ENCODE results near the gene MFRP.

Gene MFRP

DNA sequence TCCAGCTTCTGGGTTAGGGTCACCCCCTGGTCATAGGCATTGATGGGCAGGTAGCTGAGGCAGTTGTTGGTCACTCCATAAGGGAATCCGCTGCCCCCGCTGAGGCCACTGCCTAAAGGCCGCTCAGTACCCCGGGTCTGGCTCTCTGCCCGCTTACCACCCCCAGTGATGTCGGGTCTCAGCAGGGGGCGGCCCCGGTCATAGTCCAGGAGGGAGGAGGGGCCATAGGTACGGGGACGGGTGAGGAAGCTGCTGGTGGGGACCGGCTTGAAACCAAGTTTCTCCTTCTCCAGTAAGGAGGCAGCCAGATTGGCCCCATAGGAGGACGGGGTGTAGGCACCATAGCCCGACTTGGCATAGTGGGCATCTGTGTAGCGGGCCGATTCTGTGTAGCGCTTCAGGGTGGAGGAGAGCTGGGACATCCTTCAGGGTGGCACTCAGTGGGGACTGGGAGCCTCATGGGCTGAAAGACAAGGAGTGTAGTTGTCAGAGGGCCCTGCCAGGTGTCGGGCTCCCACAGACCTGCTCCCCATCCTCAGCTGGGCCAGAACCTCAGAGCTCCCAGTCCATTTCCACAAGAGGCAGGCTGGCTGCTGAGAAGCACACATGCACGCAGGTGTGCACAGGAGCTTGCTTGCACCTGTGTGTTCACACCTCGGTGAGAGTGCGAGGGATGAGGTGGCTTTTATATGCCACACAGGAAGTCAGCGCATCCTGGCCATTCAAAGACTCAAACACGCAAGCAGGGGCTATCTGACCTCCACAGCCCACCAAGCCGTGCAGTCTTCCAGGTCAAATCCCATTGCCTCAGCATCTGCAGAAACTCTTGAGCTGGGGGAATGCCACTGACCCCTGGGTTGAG, 26.8 kb upstream of the MFRP start:
- DNase-seq (ENCODE audit: low read depth in 2 of 3, low spot score in 2 of 3), result no peak

DNA sequence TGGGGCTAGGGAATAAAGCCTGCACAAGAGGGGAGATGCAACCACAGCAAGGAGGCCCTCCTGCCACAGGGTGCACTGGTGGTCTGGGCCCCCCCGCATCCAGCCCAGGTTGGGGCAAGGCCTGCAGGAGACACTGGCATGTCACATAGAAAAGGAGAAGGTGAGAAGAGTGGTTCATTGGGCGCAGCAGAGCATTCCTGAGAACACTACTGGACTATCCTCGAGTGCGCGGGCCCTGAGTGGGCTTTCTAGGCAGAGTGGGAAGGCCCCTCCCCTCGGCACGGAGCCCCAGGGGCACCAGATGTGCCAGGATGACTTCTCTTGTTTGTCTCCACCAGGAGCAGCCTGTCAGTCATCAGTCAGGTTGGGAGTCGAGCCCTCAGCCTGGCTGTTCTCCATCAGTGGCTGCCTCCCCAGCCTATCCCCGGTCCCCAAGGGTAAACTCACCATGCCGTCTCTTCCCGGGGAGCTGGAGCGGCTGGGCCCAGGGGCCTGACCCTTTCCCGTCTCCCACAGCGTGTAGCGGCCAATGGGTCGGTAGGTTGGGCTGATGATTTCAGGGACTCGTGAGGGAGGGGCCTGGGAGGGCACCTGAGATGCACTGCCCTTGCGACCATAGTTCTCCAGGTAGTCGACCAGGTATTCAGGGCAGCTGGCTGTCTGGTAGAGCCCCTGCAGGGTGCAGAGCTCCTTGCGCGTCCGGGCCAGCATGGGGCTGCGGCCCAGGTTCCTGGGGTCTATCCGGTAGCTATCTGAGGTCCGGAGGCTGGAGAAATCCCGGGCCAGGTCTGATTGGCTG, 26.0 kb upstream of the MFRP start:
- no peak for DNase-seq (ENCODE audit: low read depth in 2 of 3, low spot score in 2 of 3)

DNA sequence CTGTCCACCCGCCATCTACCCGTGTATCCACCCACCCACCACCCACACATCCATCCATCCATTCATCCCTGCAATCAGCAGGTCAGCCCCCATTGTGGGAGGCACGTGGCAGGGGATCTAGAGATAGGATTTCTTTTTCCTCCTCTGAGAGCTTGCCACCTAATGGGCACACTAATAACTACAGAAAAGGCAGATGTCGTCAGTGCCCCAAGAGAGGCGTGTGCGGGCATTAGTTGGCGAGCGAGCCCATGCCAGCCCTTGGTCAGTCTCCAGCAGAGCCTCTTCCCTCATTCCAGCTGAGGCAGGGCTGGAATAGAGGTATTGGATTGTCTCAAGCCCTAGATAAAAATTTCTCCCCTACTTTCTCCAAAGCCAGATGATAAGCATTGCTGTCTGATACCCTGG, 25.3 kb upstream of the MFRP start:
- no peak for DNase-seq (ENCODE audit: low read depth in 2 of 3, low spot score in 2 of 3)

DNA sequence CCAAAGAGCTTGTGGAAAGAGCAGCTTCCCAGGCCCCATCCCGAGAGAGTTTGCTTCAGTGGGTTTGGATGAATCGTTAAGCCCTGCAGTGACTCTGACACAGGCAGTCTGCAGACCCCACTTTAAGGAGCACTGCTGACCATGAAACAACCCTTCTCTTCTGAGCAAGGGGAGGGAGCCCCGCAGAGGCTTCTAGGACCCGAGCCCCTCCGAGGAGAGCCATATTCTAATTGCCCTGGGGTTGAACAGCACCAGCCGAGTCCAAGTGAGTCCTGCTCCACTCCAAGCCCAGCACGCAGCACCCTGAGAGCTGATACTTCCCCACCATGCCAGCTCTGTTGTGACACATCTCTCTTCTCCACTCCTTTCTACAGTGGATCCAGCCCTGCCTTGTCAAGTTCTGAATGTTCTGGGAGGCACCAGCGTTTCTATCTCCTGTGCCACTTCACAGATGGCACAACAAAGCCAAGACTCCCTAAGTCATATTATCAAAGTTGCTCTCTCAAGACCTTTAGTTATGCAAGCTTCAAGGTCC, 24.6 kb upstream of the MFRP start:
- no peak for DNase-seq (ENCODE audit: low read depth in 2 of 3, low spot score in 2 of 3)

DNA sequence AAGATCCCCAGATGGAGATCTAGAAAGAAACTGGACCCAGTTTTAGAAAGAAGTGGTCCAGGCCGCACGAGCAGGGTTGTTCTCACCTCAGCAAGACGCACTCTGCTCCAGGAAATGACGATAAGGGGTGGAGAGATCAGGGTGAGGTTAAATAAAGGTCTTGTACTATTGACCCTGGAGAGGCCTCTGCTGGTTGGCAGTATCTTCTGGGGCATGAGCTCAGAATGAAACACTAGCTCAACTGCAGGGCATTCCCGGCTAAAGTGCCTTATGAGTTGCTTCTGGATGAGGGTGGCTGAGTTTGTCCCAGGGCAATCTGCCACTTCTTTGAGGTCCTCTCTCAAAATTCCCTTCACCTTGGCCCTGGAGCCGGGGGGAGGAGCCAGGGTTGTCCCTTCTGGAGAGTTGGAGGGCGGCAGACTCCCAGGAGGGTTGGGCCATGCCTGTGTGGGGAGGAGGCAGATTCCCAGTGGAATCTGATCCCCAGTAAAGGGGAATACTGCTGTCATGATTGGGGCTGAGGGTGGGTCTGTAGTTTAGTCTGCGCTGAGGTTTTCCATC, 24.1 kb upstream of the MFRP start:
- no peak for DNase-seq (ENCODE audit: low read depth in 2 of 3, low spot score in 2 of 3)

DNA sequence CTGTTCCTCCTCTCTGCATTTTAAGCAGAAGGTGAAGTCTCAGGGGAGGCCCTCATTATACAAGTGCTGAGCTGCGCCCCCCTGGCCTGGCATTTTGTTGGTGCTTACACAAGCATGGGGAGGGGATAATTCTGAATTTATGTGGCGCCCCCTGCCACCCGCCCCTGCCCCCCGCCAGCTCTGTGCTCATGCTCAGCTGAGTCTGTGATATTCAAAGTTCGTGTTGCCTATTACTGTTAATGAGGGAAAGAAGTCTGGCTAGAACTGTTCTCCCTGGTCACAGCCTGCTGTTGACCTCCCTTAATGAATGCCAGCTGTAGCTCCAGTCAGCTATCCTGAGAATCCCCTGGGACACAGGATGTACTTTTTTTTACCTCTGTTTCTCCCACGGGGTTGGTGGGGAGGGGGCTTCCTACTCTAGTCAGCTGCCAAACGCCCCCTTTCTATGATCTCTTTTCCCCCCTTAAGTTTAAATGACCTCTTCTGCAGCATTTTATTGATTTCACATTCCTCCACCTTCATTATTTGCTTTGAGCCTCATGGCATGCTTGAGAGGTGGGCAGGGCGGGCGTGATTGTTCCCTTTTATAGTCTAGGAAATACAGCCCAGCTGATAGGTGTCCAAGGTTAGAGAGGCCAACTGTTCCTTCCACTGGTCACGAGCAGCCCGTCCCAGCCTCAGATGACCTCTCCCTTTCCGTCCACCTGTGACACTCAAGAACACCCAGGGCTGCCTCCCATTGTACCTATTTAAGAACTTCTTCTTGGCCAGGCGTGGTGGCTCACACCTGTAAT, 22.8 kb upstream of the MFRP start:
- DNase-seq (ENCODE audit: low read depth in 2 of 3, low spot score in 2 of 3), result no peak

DNA sequence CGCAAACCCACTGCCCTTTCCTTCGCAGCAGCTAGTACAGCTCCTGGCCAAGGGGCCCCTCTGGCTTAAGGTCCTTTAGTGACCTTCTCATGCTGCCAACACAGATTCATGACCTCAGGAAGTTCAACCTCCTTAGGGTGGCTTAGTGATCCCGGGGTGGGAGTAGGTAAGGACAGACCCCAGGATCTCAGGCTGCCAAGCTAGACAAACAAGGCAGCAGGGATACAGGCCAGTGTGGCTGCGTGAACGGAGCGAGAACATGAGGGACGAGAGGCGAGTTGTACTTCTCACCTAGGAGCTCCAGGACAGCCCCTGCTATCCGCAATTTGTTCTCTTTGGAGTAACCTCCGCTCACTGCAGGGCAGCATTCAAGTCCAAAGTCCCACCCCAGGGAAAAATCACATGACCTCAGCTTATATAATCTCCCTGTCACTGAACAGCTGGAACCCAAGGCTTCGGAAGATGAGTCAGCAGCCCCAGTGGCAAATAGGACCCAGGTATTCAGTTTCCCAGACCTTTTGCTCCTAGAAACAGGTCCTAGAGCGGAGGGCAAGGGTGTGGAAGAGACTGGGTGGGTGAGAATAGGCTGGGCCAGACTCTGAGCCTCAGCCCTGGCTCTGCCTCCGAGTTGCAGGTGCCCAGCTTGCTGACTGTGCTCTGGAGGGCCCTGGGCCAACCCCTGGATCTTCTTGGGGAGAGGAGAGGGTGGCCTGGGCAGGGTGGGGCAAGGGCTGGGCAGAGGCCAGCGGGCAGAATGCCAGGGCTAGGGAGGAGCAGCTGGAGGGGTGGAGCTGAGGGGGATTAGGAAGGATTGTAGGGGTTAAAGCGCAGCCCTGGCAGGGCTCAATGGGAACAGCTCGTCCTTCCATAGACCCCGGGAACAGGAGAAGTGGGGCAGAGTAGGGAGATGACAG, 21.9 kb upstream of the MFRP start:
- no peak for DNase-seq (ENCODE audit: low read depth in 2 of 3, low spot score in 2 of 3)

DNA sequence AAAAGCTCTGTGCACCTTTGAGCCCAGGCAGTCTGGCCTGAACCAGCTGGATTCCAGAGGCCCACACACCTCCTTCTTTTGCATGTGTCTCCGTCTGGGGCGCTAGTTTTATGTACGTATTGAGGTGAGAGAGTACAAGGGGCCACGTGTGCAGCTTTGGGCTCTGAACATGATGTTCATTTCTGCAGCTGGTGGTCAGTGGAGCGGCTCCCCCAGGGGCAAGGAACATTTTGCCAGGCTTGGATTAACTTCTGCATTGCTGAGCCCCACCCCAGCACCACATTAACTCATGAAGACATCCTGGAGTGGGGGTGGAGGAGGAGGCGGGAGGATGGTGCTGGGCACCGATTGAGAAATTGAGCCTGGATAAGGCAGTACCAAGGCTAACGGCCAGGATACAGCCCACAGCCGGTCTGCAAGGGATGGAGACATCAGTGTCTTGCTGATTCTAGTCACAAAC, 21.2 kb upstream of the MFRP start:
- no peak for DNase-seq (ENCODE audit: low read depth in 2 of 3, low spot score in 2 of 3)

DNA sequence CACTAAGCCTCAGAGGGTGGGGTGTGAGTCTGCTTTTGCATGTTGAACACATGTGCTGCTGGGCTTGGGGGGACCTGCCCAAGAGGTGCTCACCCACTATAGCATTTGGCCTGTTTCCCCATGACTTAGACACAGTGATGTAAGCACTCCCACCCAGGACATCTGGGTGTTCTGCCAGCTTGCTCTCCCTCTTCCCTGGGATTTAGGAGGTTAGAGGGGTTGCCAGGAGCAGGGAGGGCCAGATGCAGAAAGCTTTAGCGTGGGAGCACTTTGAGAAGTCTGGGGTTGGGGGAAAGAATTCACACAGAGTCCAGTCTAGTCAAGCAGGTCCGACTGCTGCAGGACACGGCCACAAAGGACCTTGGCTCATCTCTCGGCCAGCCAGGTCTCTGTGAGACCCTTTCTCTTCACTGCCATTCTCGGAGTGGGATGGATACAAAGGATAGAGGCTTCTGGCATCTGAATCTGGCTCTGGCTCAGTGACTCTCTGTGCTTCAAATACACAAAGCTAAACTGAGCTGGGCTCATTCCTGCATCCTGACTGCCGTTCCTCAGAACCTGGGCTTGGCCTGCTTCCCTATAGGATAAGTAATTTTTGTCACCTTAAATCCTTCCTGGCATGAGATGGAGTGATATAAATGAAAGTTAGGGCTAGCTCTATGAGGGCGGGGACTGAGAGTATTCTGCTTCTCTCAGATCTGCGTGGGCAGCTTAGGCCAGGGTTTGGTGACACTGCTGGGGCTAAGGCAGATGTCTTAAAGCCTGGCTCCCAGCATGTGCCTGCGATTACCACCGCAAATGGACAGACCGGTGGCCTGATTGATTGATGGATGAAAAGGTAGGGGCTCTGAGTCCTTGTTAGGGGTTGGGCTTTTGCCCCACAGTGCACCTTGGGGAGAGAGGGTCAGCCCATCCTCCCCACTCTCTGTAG, 20.4 kb upstream of the MFRP start:
- DNase-seq (ENCODE audit: low read depth in 2 of 3, low spot score in 2 of 3), result no peak

DNA sequence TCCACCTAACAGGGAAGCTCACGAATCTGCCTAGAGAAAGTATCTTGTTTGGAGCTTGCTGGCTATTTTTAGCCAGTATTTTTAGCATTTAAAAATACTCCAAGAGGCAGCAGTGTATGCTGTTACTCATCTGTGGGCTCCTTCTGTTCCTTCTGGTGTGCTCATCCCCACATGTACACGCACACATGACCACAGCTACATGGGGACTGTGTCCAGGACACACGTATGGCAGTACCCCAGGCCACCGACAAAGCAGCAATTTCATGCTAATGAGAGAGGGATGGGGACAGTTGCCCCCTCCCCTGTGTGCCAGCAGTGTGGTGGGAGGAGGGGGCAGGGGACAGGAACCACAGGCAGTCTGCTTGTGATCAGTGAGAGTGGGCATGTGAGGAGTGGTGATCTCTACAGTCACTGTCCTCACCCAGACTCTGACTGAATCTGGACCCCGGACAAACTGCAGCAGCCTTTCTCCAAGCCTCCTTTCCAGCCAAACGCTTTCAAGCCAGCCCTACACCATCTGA, 18.6 kb upstream of the MFRP start:
- no peak for DNase-seq (ENCODE audit: low read depth in 2 of 3, low spot score in 2 of 3)

DNA sequence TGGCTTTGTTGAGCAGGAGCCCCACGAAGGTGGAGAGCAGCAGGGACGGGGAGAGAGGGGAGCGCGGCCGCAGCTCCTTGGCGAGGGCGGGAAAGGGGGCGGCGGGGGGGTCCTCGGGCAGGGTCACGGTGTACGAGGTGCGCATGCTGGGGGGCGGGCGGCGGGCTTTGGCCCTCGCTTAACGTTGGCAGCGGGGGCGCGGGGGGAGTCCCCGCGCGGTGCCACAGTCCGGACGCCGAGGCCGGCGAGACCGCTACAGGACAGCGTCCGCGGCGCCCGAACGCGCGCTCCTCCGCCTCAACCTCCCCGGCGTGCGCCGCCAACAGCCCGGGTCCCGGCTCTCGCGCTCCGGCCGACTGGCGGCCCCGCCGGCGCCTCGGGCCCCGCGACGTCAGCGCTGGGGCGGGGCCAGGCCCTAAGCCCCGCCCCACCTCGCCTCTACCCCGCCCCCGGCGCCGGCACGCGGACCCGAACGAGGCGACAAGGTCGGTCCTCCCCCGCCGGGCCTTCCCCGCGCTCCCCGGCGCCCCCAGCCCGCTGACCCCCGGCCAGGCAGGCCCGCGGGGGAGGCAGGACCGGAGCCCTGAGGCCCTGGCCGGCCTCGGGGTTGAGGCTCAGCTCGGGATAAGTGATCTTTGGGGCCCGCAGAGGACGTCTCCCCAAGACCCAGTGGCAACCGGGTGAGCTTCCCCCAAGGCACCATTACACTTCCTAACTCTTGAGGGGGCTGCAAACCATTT, 17.5 kb upstream of the MFRP start:
- DNase-seq (ENCODE audit: low read depth in 2 of 3, low spot score in 2 of 3), result peak in 1 of 3 experiments; percentile 22

DNA sequence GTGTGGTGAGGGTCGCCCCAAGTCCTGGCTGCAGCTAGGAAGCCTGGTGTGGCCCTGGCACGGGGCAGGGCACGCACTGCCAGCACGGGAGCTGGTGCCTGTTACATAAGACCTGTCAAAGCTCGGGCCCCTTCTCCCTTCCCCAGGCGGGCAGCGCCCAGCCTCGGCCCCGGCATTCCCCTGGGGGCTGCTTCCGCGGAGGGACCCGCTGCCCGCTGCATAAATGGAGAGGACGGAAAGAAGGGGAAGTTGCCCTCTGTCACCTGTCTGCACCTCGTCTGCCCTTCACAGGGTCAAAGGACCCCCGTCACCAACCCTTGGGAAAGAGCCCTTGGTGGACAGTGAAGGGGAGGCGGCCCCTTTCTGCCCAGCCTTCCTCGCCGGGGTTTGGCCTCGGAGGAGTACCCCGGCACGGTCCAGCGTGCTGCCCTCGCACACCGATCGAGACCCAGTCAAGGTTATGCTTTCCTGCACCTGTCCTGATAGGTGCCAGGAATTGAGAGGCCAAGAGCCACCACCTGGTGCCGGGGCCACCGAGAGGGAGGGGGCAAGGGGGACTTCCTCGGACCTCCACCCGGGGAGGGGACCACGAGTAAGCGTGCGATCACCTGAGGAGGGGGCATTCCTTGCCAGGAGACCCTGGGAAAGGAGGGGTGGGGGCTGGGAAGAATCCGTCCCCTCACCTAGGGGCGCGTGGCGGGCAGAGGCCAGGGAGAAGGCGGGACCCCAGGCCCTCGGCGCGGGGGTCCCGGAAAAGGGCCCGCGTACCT, 16.8 kb upstream of the MFRP start:
- no peak for DNase-seq (ENCODE audit: low read depth in 2 of 3, low spot score in 2 of 3)

DNA sequence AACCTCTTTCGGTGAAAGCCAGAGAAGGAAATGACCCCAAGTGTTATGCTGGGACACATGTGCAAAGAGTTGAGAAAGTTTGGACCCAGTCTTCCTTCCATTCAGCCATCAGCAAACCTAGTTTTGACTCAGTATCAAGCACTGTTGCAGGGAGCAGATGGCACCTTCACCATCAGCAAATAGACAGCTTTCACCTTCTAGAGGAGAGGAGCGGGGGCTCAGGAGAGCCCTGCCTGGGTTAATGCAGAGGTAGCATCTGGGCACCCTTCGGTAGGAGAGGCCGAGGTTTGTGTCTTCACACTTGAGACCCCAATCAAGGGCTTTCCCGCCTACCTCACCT, 16.2 kb upstream of the MFRP start:
- no peak for DNase-seq (ENCODE audit: low read depth in 2 of 3, low spot score in 2 of 3)

DNA sequence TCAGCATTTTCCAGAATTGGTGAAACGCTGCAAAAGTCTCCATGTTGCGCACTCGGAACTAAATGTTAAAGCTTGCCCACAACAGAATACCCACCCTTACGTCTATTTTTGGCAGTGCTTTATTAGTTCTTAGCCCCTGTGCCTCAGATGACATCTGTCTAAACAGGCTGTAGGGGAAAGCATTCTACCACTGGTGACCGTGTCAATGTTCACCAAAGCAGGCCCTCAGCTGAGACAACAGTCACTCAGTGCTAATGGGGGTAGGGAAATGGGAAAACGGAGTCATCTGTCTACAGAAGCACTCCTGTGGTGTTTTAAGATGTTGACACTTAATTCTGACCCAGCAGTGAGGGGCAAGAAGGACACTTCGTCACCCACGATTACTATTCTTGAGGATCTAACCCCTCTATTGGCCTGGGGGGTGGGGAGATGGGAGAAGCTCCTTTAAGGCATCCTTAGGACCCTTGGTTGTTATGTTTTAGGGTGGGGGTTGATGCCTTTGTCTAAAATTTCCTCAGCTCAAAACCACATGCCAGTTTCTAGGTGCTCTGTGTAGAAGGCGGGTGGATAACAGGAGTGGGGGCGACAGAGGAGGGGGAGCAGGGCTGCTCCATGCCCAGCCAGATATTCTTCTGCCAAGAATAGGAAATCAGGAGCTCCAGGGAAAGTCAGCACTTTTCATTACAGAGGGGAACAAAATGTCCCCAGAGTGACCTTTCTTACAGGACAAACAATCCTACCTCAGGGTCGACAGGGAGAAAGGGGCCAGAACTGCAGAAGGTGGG, 15.6 kb upstream of the MFRP start:
- no peak for DNase-seq (ENCODE audit: low read depth in 2 of 3, low spot score in 2 of 3)

DNA sequence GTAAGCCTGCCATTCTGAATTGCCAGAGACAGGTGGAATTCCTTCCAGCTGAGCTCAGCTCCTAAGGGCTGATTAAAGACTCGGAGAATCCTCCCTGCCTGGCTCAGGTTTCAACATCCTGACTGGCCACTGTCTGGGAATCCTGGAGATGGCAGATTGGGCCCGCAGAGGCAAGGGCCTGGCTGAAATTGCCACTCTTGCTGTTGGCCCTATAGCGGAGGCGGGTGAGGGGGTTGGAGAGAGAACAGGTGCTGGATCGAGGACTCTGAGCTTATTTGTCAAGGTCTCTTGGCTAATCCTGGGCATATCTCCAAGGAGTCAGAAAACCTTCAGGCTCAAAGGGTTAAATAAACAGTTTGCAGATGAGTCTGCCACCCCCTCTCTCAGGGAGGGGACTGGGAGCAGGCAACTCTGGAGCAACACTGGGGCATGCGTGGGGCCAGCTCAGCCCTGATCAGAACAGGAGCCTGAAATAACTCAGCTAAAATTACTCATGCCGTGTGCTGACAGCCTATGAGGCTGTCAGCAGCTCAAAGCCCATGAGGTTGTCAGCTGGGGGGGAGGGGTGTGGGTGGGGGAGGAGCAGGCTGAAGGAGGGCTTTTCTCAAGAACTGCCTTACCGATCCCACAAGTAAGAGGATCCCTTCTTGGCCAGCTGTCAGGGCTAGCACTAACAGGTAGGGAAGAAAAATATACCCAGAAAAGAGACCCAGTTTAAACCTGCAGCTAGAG, 14.7 kb upstream of the MFRP start:
- DNase-seq (ENCODE audit: low read depth in 2 of 3, low spot score in 2 of 3), result peak in 1 of 3 experiments; percentile 37
